ENCODE measurements around the gene ECSCR. TPM values are rescaled to one million over a fixed set of nuclear protein-coding genes. Genes with fewer than 3 reads are reported as not detected.

The ECSCR gene
- total RNA-seq, 1 donor, result not detected

GRCh38 chr5:139399501-139400121, 62.9 kb downstream of the ECSCR start:
- no peak overlapping the region for H3K4me3 ChIP-seq (ENCODE audit: low read length)
- no peaks in the 10 kb centered on the region for H3K27me3 ChIP-seq (ENCODE audit: insufficient read depth, low read length)
- H3K4me1 ChIP-seq (ENCODE audit: insufficient read depth, low read length), result peaks cover 16% of the 10 kb centered on the region
- H3K9me3 ChIP-seq (ENCODE audit: low read depth, low read length), result no peaks in the 10 kb centered on the region

Other genes with a start within 250 kb of the ECSCR start
- 691 TPM for gene MATR3, start 169.0 kb downstream of the ECSCR start, total RNA-seq
- gene PAIP2, start 120.9 kb downstream of the ECSCR start, total RNA-seq, result 129 TPM
- gene SLC23A1, start 79.4 kb downstream of the ECSCR start, total RNA-seq, result not detected
- 2.9 TPM for gene MZB1, start 72.8 kb downstream of the ECSCR start, total RNA-seq
- gene PROB1, start 67.6 kb downstream of the ECSCR start, total RNA-seq, result 0.21 TPM
- gene SPATA24, start 58.7 kb downstream of the ECSCR start, total RNA-seq, result 1.3 TPM
- 2.2 TPM for gene DNAJC18, start 23.2 kb downstream of the ECSCR start, total RNA-seq
- gene SMIM33, start 8.3 kb upstream of the ECSCR start, total RNA-seq, result not detected
- 38.4 TPM for gene STING1, start 20.0 kb upstream of the ECSCR start, total RNA-seq
- gene UBE2D2, start 98.6 kb upstream of the ECSCR start, total RNA-seq, result 81.5 TPM
- 82.8 TPM for gene CXXC5, start 185.6 kb upstream of the ECSCR start, total RNA-seq